22Rv1 (cell line): ENCODE results near the gene ENPEP.

Source experiments
- ZFX ChIP-seq: fragments of 450-650 bp; IDR thresholded peaks from 2 replicates; pipeline ENCODE4 v1.6.1; 2017; ENCODE audit warnings: antibody characterized with exemption, borderline replicate concordance
- TF ChIP-seq, protein P1 (sequence below): fragments of 450-650 bp; IDR thresholded peaks from 2 replicates; pipeline ENCODE4 v1.5.1; 2017; ENCODE audit warnings: mild to moderate bottlenecking

DNA sequence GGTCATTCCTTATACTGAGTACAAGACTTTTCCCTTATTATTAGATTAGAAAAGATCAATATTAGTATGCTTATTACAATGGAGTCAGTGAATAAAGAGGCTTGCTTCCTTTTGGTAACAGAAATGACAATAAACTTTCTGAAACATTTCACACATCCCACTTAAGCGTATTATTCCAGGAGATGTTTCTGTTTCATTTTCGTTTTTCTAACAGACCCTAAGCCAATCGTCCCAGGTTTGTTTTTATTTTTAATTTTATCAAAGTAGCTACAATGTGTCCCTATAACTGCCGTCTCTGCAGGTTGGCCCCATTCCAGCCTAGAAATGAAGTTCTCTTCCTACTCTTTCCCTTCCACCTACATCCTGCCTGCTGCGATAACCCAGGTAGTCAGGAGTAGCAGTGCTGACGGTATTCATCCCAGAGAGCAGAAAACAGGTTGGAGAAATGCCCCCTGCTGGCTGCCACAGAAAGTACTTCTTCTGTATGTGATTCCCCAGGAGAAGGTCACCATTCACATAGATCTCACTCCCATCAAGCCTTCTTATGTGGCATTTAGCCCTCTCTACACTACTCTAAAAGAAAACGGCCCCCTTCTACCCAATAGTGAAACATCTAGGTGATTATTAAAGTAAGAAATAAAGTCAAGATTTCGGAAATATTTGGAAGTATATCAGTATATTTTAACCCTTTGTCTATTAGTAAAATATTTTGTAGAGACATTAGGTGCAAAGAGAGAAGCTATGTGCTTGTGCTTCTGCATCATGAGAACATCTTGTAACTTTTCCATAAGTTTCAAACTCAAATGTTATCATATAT is 40.4 kb downstream of the ENPEP start:
- TF ChIP-seq, protein P1, sequence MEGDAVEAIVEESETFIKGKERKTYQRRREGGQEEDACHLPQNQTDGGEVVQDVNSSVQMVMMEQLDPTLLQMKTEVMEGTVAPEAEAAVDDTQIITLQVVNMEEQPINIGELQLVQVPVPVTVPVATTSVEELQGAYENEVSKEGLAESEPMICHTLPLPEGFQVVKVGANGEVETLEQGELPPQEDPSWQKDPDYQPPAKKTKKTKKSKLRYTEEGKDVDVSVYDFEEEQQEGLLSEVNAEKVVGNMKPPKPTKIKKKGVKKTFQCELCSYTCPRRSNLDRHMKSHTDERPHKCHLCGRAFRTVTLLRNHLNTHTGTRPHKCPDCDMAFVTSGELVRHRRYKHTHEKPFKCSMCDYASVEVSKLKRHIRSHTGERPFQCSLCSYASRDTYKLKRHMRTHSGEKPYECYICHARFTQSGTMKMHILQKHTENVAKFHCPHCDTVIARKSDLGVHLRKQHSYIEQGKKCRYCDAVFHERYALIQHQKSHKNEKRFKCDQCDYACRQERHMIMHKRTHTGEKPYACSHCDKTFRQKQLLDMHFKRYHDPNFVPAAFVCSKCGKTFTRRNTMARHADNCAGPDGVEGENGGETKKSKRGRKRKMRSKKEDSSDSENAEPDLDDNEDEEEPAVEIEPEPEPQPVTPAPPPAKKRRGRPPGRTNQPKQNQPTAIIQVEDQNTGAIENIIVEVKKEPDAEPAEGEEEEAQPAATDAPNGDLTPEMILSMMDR, result peak; percentile 89
- TF ChIP-seq ZFX, result no peak
